Astrocyte of the cerebellum (primary cell): ENCODE measurements around the gene PYGL.
"Not testable (repeated sequence)": the region's sequence is repeated elsewhere in the genome, so short reads cannot be mapped to it uniquely, and the experiment has no call there.

Experiments used
- DNase-seq: peaks from one replicate; pipeline ENCODE4 v3.0.0-alpha.2; 2011; ENCODE audit warnings: low read depth
- H3K4me3 ChIP-seq: 2 replicates; pipeline ENCODE4 v1.5.1; 2011; ENCODE audit warnings: mild to moderate bottlenecking, low read depth, low read length, moderate library complexity
- in situ Hi-C: cut with HindIII; loops from 2 replicates; pipeline ENCODE4 v1.10.0; 2017; ENCODE audit warnings: low sequenced_read_pairs
- TF ChIP-seq, protein P1 (sequence below): IDR thresholded peaks from 2 replicates; pipeline ENCODE4 v1.5.1; 2012; ENCODE audit warnings: low read length, low read depth, moderate library complexity, mild to moderate bottlenecking; ENCODE audit errors: missing control alignments

PYGL gene

DNA sequence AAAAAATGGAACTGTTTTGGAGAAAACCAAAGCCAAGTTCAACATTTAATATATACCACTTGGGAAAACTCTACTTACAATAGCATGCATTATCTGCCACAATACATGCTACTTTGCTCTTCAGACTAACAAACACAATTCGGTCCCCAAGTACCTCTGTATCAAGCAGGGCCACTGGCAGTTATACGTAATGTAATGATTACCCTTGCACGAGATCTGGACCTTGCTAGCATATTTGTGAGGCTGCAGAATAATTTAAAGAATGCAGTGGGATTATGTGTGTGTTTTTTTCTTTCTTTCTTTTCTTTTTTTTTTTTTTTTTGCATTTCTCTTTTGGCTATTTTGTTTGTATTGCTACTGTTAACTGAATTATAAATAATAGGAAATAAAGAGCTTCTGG lies 22.8 kb upstream of the PYGL start:
- H3K4me3 ChIP-seq, result no peak overlapping the region
- in situ Hi-C loops, result loop anchor here (25.0 kb wide), 1 partner anchor 245 kb away; no protein-coding TSS in a partner anchor
- no peak for DNase-seq

DNA sequence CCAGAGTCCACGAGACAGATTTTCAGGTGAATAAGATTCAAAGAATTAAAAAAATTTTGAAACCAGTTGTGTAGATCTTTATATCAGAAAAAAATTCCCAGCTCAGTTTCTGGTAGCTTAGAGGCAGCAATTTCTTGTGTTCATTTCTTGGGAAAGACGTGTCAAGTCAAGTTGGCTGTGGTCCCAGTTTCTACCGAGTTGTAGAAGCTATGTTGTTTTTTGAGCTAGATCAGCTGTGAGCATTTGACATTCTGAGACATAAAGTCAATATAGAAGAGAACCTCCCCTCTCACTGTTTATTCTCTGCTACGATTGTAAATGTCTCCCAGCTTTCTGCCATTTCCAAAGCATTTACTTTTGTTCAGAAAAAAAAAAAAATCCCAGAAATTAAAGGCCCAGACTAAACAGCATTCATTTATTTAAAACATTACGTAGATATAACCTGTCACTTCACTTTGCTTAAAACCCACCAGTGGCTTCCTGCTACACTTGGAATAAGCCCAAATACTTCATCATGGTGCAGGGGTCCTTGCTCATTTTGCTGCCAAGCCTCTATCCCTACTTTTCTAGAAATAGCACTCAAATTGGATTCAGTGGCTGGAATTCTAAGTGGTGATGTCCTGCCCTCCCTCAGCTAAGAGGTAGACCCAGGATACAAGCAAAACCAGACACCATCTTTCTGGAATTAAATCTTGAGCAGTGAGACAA lies 20.6 kb upstream of the PYGL start:
- in situ Hi-C loops, result loop anchor here (25.0 kb wide), 1 partner anchor 247 kb away; no protein-coding TSS in a partner anchor

More for the DNA sequence above, 22.8 kb upstream of the PYGL start:
- TF ChIP-seq, protein P1, sequence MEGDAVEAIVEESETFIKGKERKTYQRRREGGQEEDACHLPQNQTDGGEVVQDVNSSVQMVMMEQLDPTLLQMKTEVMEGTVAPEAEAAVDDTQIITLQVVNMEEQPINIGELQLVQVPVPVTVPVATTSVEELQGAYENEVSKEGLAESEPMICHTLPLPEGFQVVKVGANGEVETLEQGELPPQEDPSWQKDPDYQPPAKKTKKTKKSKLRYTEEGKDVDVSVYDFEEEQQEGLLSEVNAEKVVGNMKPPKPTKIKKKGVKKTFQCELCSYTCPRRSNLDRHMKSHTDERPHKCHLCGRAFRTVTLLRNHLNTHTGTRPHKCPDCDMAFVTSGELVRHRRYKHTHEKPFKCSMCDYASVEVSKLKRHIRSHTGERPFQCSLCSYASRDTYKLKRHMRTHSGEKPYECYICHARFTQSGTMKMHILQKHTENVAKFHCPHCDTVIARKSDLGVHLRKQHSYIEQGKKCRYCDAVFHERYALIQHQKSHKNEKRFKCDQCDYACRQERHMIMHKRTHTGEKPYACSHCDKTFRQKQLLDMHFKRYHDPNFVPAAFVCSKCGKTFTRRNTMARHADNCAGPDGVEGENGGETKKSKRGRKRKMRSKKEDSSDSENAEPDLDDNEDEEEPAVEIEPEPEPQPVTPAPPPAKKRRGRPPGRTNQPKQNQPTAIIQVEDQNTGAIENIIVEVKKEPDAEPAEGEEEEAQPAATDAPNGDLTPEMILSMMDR, result no peak

DNA sequence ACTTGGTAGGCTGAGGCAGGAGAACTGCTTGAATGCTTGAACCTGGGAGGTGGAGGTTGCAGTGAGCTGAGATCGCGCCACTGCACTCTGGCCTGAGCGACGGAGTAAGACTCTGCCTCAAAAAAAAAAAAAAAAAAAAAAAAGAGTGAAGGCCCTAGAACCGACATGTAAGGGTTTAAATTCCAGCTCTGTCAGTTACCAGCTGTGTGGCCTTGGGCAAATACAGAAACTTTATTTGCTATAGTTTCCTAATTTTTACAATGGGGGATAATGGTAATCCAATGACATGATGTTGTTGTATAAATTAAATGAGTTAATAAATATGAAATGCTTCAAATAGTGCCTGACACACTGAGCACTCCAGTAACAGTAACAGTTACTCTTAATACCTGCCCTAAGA lies 19.6 kb upstream of the PYGL start:
- in situ Hi-C loops, result loop anchor here (25.0 kb wide), 1 partner anchor 248 kb away; no protein-coding TSS in a partner anchor
- DNase-seq, result no peak
- no peak overlapping the region for H3K4me3 ChIP-seq

More for the DNA sequence above, 20.6 kb upstream of the PYGL start:
- DNase-seq, result peak; percentile 92
- no peak overlapping the region for H3K4me3 ChIP-seq
- TF ChIP-seq, protein P1, result no peak

DNA sequence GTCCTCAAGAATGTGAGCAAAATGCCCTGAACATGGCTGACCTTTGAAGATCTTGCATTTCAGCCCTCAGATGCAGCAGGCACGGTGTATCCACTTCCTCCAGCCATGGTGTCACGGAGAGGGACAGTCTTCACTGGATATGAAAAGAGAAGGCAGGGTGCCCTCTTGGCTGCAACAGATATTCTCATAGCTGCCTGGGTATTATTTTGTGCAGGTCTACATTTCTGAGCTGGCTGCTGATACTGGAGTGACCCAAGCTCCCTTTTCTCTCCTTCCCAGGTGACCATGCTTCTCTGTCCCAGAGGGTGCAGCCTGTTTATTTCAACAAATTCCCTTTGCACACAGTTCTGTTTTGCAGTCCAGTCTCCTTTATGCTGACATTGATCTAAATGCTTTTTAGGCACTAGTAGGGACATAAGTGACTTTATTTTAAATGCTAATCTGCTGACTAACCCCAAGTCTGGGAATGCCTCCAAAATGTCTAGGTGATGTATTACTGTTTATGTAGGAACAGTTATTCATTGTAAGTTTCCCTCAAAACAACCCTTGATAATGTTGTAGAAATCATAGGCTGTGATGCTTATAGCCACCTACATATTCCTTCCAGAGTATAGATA lies 17.4 kb upstream of the PYGL start:
- TF ChIP-seq, protein P1, result no peak
- peak overlapping the region; percentile 6 for H3K4me3 ChIP-seq
- peak; percentile 92 for DNase-seq
- in situ Hi-C loops, result loop anchor here (25.0 kb wide), 1 partner anchor 251 kb away; no protein-coding TSS in a partner anchor

More for the DNA sequence above, 19.6 kb upstream of the PYGL start:
- TF ChIP-seq, protein P1, result no peak

DNA sequence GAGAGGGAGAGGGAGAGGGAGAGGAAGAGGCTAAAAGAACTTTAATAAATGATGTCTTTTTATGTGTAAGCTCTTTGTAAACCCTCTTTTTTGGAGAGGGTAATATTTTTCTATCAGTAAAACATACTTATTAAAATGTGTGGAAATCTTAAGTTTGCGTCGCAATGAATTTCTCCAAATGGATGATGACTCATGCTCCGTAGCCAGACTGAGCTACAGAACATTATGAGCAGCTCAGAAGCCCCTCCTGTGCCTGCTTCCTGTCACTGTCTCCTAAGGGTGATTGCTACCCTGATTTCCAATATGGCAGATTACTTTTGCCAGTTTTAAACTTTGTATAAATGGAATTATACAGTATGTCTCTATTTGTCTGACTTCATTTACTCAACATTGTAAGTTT lies 13.0 kb upstream of the PYGL start:
- DNase-seq, result no peak
- no peak overlapping the region for H3K4me3 ChIP-seq
- TF ChIP-seq, protein P1, result no peak
- in situ Hi-C loops, result loop anchor here (25.0 kb wide), 1 partner anchor 255 kb away; no protein-coding TSS in a partner anchor

DNA sequence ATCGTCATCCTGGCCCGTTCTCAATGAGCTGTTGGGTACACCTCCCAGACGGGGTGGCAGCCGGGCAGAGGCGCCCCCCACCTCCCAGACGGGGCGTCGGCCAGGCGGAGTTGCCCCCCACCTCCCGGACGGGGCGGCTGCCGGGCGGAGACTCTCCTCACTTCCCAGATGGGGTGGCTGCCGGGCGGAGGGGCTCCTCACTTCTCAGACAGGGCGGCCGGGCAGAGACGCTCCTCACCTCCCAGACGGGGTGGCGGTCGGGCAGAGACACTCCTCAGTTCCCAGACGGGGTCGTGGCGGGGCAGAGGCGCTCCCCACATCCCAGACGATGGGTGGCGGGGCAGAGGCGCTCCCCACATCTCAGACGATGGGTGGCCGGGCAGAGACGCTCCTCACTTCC lies 12.1 kb upstream of the PYGL start:
- not testable (repeated sequence) for DNase-seq, H3K4me3 ChIP-seq
- in situ Hi-C loops, result loop anchor here (25.0 kb wide), 1 partner anchor 256 kb away; no protein-coding TSS in a partner anchor
